ENCODE data around the gene GPR31.

GPR31 gene

DNA sequence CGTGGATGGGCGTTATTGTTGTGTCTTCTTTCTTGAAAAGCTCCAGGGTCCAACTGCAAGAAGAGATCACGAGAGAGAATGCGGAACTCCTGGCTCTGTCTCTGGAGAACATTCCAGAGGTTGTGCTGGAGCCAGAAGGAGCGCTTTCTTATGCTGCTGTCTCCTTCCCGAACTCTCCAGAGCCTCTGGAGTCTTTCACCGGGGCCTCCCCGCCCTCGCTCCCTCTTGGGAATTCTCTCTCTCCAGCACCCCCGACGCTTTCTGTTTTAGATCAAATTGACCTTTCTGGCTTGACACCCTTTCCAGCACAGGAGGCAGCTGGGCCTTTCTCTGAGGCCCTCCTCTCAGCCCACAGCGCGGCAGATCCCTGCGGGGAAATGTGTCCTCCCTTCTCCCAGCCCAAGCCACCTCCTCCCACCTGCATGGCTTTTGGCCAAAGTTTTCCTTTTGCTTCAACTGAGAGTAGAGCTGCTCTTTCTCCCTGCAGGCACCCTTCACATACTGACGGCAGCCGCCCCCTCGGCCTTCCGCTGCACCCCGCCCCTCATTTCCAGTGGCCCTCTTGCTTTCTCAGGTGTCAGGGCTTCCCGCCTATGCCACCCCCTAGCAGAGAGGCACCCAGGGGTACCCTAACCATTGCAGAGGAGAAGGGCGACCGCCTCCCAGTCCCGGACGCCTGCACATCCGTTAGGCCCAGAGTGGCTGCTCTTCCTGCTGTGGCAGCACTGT is 41.5 kb downstream of the GPR31 start:
- in situ Hi-C loops (cut with HindIII; ENCODE audit: low sequenced_read_pairs): no loop called here
- no peak for DNase-seq (ENCODE audit: low read depth)
- no peak overlapping the region for H3K4me3 ChIP-seq (ENCODE audit: low read depth, low read length)
- TF ChIP-seq, protein P1, sequence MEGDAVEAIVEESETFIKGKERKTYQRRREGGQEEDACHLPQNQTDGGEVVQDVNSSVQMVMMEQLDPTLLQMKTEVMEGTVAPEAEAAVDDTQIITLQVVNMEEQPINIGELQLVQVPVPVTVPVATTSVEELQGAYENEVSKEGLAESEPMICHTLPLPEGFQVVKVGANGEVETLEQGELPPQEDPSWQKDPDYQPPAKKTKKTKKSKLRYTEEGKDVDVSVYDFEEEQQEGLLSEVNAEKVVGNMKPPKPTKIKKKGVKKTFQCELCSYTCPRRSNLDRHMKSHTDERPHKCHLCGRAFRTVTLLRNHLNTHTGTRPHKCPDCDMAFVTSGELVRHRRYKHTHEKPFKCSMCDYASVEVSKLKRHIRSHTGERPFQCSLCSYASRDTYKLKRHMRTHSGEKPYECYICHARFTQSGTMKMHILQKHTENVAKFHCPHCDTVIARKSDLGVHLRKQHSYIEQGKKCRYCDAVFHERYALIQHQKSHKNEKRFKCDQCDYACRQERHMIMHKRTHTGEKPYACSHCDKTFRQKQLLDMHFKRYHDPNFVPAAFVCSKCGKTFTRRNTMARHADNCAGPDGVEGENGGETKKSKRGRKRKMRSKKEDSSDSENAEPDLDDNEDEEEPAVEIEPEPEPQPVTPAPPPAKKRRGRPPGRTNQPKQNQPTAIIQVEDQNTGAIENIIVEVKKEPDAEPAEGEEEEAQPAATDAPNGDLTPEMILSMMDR (IDR thresholded peaks at IDR 0.05; ENCODE audit: low read depth, low read length, missing control alignments): no peak

DNA sequence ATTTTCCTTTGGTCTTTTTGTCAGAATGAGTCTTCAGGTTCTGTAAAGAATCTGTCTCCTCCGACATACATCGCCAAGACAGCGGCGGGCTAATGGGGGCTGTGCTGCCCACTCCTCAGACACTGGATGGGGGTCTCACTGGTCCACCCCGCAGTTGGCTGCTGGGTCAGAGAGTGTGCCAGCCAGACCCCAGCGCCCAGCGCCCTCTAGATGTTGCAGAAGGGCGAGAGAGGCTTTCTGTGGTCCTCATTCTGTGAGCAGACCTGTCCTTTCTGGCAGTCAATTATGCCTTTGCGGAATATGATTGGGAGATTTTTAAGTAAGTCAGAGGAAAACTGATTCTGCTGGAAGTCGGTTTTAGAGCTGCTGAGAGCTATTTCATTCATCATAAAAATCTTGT is 42.7 kb downstream of the GPR31 start:
- TF ChIP-seq, protein P1 (IDR thresholded peaks at IDR 0.05; ENCODE audit: low read depth, low read length, missing control alignments): no peak
- DNase-seq (ENCODE audit: low read depth): no peak
- no peak overlapping the region for H3K4me3 ChIP-seq (ENCODE audit: low read depth, low read length)
- in situ Hi-C loops (cut with HindIII; ENCODE audit: low sequenced_read_pairs): no loop called here

DNA sequence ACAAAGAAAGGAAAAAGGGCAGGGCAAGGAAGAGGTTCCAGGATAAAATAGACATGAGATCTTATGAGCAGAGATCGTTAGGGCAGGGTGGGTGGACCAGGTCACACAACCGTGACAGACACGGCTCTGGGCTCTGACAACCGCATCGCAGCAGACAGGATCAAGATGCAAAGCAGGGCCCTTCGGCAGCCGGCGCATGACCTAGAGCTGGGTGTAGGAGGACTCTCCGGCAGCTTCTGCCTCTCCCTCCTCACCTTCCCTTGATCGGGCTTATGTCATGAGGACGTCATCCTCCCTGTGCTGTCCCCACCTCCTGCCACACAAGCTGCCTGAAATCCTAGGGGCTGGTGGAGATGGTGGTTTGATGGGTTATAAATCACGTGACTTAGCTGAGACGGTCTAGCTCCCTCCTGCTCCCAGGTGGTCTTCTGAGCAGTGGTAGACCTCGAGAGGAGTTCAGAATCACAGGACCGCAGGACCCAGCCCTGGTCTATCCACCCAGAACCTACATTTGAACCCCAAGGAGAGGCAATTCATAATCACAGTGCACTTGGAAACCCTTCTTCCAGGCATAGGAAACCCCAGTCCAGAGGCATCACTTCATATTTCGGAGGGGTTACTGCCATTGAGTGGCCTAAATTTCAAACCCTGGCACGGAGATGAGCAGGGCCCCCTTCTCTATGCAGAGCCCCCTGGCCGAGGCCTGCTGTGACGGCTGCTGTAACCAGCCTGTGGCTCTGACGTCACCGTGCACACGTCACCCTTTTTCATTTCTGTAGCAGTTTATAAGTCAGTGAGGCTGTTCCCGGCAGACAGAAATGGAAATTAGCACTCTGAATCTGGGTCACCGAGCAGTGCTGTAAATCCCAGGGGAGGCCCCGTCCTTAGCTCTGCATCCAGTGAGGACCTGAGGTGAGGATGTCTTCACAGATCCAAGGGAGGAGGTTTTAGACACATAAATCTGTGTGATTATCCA is 43.6 kb downstream of the GPR31 start:
- DNase-seq (ENCODE audit: low read depth): no peak
- TF ChIP-seq, protein P1 (IDR thresholded peaks at IDR 0.05; ENCODE audit: low read depth, low read length, missing control alignments): no peak
- in situ Hi-C loops (cut with HindIII; ENCODE audit: low sequenced_read_pairs): no loop called here
- no peak overlapping the region for H3K4me3 ChIP-seq (ENCODE audit: low read depth, low read length)

DNA sequence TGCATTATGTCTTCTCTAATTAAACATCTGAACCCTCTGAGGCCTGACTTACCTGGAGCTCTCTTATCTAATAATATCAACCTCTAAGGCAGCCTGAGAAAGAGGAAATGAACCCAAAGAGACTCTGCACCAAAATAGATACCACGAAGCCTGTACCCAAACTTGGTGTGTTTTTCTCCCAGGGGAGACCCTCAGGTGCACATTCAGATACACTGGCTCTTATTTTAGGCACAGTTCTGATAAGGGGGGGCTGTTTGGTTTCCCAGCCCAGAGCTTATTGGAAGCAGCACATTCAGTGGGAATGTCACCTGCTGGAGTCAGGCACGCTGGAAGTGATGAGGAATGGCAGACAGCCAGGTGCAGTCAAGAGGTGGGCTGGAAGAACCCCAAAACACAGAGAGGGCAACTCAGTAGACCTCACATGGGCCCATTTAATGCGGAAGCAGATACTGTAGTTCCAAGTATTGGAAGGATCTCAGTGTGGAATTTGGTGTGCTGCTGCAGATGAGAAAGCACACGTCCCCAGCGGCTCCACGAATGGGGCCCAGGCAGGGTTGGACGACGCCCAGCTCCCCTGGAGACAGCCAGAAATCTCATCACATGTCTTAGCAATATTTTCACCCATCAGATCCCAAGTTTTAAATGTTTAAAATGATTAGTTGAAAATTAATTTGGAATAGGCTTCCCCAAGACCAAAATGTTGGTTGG is 44.6 kb downstream of the GPR31 start:
- TF ChIP-seq, protein P1 (IDR thresholded peaks at IDR 0.05; ENCODE audit: low read depth, low read length, missing control alignments): no peak
- H3K4me3 ChIP-seq (ENCODE audit: low read depth, low read length): no peak overlapping the region
- no peak for DNase-seq (ENCODE audit: low read depth)
- in situ Hi-C loops (cut with HindIII; ENCODE audit: low sequenced_read_pairs): no loop called here

DNA sequence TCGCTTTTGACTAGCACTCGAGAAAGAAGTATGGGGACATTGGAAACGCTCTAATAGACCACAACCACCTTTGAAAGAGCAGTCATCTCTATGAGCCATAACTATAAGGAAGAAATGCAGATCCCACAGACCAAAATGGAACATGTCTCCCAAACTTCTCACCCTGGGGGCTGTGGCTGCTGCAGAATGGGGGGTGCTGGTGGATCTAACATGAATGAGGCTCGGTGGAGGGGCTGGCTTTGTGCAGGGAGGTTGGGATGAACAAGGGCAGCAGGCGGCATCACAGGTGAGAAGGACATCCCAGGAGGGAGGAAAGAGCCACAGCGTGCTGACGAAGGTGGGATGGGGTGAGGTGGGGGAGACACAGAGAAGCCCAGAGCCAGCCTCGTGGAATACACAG is 45.4 kb downstream of the GPR31 start:
- TF ChIP-seq, protein P1 (IDR thresholded peaks at IDR 0.05; ENCODE audit: low read depth, low read length, missing control alignments): no peak
- DNase-seq (ENCODE audit: low read depth): no peak
- no peak overlapping the region for H3K4me3 ChIP-seq (ENCODE audit: low read depth, low read length)

DNA sequence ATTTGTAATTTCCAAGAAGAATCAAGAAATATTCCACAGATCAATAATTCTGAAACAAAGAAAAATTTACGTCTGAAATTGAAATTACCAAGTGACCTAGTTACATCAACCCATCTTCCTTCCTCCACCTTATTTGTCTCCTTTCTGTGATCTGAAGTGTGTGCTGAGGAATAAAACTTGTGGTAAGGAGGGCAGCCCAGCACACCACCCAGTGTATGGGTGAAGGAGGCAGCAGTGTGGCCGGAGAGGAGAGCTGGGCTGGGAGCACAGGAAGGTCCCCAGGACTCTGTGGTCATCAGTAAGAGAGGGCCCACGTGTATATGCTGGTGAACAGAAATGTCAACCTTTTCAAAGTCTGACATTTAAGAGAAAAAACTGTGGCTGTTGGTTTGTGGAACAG is 46.2 kb downstream of the GPR31 start:
- no peak overlapping the region for H3K4me3 ChIP-seq (ENCODE audit: low read depth, low read length)
- no peak for DNase-seq (ENCODE audit: low read depth)
- in situ Hi-C loops (cut with HindIII; ENCODE audit: low sequenced_read_pairs): no loop called here
- TF ChIP-seq, protein P1 (IDR thresholded peaks at IDR 0.05; ENCODE audit: low read depth, low read length, missing control alignments): no peak

More for the DNA sequence above, 45.4 kb downstream of the GPR31 start:
- in situ Hi-C loops (cut with HindIII; ENCODE audit: low sequenced_read_pairs): no loop called here
